HG02938 (cell line): ENCODE data around the gene P2RX6.
A peak's percentile ranks its signal among the peaks of the same experiment; 100 is the strongest.

Source experiments
- ATAC-seq: cut with Tn5 transposase; IDR thresholded peaks from one replicate; pipeline ENCODE4 v1.9.1; 2021; ENCODE audit warnings: mild to moderate bottlenecking, moderate library complexity; ENCODE audit not compliant: unreplicated experiment

The P2RX6 gene

GRCh38 chr22:21010426-21011113 is 4.4 kb upstream of the P2RX6 start:
- ATAC-seq: no peak

- no peak for ATAC-seq
These were observed 2.2 kb upstream of the P2RX6 start for GRCh38 chr22:21012446-21013407.

DNA sequence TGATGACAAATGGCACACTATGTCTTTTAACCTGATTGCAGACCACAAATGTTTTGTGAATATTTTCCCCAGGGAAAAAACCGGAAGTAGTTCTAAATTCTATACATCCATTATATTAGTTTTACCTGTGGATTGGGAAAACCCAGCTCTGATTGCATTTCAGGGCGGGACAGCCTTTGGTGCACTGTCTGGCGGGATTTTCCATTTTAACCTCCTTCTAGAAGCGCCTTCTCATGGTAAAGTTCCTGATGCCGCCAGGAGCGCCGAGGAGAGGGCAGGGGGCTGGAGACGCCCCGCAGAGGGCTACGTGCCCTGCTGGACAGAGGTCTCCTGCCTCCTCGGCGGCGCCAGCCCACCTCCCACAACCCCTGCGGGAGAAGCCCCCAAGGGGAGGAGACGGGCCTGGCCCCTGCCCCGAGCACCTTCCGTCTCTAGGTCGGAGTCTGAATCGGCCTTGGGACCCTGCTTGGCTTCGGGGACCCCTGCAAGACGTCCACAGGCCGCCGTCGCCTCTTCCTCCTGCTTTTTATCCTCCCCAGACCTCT is 1.2 kb upstream of the P2RX6 start:
- ATAC-seq: no peak

DNA sequence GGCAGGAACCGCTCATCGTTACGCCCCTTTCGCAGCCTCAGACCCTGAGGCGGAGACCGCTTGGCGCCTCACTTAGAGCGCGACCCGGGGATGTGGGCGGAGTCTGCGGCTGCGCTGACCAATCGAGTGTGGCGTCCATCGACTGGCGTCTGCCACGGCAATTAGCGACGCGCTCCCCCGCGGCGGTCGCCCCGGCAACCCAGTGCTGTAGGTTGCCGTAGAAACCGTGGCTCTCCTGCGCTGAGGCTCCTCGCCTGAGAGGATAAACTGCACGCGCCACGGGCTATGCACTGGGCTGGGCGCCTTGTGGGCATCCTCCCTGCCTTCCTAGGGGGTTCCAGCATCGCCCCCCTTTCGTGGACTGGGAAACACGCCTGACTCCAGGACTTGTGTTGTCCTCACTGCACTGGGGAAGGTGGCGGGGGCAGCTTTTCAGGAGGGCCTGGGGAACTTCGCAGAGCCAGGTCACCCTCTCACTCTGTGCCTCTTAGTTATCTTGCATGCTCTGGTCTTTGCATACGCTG is 701 bp upstream of the P2RX6 start:
- ATAC-seq: peak; percentile 68

- ATAC-seq: no peak
These were observed 571 bp downstream of the P2RX6 start for GRCh38 chr22:21015466-21016006.

GRCh38 chr22:21016644-21017420 is 1.9 kb downstream of the P2RX6 start:
- ATAC-seq: no peak

DNA sequence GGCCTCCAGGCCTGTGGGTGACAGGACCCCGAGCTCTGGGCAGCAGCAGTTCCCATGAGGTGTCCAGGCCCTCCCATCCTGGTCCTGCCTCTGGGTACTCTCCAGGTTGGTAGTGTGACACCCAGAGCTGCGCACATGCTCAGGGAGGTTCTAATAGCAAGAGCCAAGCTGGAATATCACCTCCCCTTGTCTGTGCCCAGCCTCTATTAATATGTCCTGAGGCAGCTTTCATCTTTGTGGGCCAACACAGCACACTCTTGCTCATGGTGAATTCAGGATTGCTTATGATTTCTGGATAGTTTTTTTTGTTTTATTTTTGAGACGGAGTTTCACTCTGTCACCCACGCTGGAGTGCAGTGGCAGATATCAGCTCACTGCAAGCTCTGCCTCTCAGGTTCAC is 3.3 kb downstream of the P2RX6 start:
- ATAC-seq: no peak

- no peak for ATAC-seq
These were observed 6.0 kb downstream of the P2RX6 start for GRCh38 chr22:21020802-21021429.

DNA sequence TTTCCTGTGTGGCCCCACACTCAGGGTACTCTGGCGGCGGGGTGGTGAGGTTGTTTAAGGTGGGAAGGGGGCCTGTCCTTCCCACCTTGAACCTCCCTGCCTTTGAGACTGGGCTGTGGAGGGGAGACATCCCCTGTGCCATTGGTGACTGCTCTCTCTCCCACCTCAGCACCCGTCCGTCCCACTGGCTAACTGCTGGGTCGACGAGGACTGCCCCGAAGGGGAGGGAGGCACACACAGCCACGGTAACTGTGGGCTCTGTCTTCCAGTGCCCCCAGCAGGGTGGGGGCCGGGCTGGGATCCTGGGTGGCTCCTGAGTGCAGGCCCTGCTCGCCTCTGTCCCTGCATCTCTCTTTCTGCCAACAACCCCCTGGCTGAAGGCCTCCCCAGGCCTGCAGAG is 7.5 kb downstream of the P2RX6 start:
- ATAC-seq: no peak

DNA sequence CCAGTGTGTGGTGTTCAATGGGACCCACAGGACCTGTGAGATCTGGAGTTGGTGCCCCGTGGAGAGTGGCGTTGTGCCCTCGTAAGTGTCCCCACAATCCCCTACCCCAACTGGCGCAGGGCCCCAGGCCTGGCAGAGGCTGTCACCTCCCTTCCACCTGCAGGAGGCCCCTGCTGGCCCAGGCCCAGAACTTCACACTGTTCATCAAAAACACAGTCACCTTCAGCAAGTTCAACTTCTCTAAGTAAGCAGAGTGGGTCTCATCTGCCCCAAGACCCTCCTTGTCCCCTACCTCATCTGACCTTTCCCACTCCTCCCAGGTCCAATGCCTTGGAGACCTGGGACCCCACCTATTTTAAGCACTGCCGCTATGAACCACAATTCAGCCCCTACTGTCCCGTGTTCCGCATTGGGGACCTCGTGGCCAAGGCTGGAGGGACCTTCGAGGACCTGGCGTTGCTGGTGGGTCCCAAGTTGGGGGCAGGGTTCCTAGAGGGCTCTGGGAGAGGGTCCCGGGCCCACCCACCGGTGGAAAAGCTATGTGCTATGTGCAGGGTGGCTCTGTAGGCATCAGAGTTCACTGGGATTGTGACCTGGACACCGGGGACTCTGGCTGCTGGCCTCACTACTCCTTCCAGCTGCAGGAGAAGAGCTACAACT is 8.1 kb downstream of the P2RX6 start:
- no peak for ATAC-seq

DNA sequence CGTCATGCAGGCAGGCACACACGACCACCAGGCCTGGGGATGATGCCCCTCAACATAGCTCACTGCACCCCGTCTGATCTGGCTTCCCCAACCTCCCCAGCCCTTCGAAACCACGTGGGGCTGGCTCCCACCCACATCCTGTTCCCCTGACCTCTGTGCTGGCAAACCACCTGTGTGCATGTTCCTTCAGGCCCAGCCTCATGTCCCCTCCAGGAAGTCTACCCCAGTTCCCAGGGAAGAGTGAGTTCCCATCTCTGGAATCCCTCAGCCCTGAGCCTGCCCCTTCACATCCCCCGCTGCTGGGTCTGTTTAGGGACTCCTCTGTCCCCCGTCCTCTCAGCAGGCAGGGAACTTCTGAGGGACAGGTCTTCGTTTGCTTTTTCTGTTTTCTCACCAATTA is 10.3 kb downstream of the P2RX6 start:
- no peak for ATAC-seq

GRCh38 chr22:21025763-21026755 is 11.1 kb downstream of the P2RX6 start:
- no peak for ATAC-seq

GRCh38 chr22:21026783-21027692 is 12.1 kb downstream of the P2RX6 start:
- no peak for ATAC-seq

DNA sequence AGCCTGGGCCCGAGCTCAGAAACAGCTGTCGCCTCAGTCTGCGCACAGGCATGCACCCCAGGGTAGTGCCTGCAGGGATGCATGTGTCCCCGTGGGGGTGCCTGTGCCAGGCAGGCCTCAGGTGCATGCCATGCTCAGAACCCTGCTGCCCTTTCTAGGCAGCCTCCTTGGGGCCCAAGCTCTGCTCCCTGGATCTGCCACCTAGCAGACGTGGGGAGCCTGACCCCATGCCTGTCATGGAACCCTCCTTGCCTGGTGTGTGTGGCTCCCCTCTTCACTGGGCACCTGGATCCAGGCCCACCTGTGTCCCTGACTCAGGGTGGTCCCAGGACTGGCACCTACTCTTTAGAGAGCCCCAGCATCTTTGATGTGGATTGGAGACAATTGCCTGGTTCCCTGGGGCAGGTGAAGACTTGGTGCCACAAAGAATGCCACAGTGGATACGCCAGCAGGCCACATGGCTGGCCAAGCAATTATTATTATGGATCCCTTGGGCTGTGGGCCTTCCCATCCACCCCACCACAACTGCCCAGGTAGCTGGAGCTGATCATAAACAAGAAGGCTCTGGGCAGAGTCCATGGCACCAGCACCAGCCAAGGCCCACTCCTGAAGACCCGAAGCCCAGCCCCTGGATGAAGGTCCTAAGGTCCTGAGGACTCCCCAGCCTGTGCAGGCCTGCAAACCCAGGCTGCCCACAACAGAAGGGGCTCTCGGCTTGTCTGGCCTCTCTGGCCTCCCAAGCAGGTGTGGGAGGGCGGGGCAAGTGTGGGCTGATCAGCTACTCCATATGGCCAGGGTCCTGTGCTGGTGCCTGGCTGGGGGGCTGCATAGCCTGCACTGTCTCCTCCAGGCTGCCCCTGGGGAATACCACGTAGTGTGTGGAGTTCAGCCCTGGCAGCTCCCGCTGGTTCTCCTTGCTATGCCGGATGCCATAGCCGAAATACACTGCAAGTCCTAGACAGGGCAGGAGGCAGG is 13.6 kb downstream of the P2RX6 start:
- no peak for ATAC-seq

GRCh38 chr22:21029486-21030025 is 14.6 kb downstream of the P2RX6 start:
- ATAC-seq: no peak

DNA sequence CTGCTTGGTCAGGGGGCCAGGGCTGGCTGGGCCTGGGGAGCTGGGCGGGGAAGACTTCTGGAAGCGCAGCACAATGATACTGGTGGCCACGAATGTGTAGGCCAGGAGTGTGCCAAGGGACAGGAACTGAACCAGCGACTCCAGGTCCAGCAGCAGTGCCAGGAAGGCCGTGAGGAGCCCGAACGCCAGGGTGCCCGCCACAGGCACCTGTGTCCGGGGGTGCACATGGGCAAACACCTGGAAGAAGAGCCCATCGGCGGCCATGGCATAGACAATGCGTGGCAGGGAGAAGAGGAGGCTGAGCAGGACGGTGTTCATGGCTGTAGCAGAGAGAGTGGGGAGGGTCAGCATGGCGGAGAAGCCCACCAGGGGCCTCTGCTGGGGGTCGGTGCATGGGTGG is 15.1 kb downstream of the P2RX6 start:
- ATAC-seq: no peak
